Naive thymus-derived CD4-positive, alpha-beta T cell (primary cell): ENCODE data around the gene XIST. TPM values are rescaled to one million over a fixed set of nuclear protein-coding genes. Genes with fewer than 3 reads are reported as not detected.

ENCODE experiments used
- ATAC-seq: fragments of 150-1000 bp; cut with Tn5 transposase; 2 replicates; pipeline ENCODE4 v1.10.0; 2021; ENCODE audit warnings: mild to moderate bottlenecking, moderate library complexity
- CTCF ChIA-PET: fragments of 350-600 bp; sonication (Branson Sonifier 250); formaldehyde crosslinking; loops from one replicate; lab custom pipeline; 2021; ENCODE audit warnings: antibody characterized with exemption; lab: Charles Lee
- POLR2A ChIA-PET: fragments of 350-600 bp; sonication (Branson Sonifier 250); formaldehyde crosslinking; loops from one replicate; lab custom pipeline; 2021; ENCODE audit warnings: antibody characterized with exemption, inconsistent platforms; lab: Charles Lee
- DNase-seq, 9 donors: peaks; one replicate each; pipeline versions ENCODE4 v3.0.0 to v3.0.0-alpha.2; 2020 to 2022; ENCODE audit warnings: mixed read lengths in 1 of 9
- H3K27ac ChIP-seq: one replicate; pipeline ENCODE4 v1.7.0; 2013; ENCODE audit warnings: mild to moderate bottlenecking, low read depth, low read length, moderate library complexity
- H3K27me3 ChIP-seq, 2 donors: one replicate each; pipeline ENCODE4 v1.7.0; 2013; ENCODE audit warnings: low read length in 2 of 2, mild to moderate bottlenecking in 2 of 2, moderate library complexity in 2 of 2; ENCODE audit not compliant: control insufficient read depth in 2 of 2, insufficient read depth in 2 of 2
- H3K36me3 ChIP-seq, 3 experiments: 1 replicate in 2 of 3; 2 replicates in 1 of 3; pipeline ENCODE4 v1.7.0; 2013; ENCODE audit warnings: low read length in 3 of 3, mild to moderate bottlenecking in 3 of 3, moderate library complexity in 1 of 3; ENCODE audit not compliant: insufficient read depth in 3 of 3, control insufficient read depth in 2 of 3
- H3K4me1 ChIP-seq, 2 donors: one replicate each; pipeline ENCODE4 v1.7.0; 2013; ENCODE audit warnings: low read length in 2 of 2, mild to moderate bottlenecking in 2 of 2, moderate library complexity in 1 of 2; ENCODE audit not compliant: control insufficient read depth in 2 of 2, insufficient read depth in 2 of 2
- H3K4me3 ChIP-seq: 2 replicates; pipeline ENCODE4 v1.7.0; 2013; ENCODE audit warnings: mild to moderate bottlenecking, low read length
- H3K9me3 ChIP-seq, 3 experiments: 1 replicate in 2 of 3; 2 replicates in 1 of 3; pipeline ENCODE4 v1.7.0; 2013; ENCODE audit warnings: low read length in 3 of 3; ENCODE audit not compliant: control insufficient read depth in 2 of 3
- H3K27ac Mint-ChIP-seq, 9 donors: one replicate each; pipeline ENCODE4 v1.8.0; 2020 to 2022; ENCODE audit warnings: mixed read lengths in 9 of 9, mild to moderate bottlenecking in 8 of 9, moderate library complexity in 5 of 9, inconsistent platforms in 2 of 9
- H3K27me3 Mint-ChIP-seq, 5 donors: one replicate each; pipeline ENCODE4 v1.8.0; 2021 to 2022; ENCODE audit warnings: mixed read lengths in 5 of 5, mild to moderate bottlenecking in 1 of 5
- H3K36me3 Mint-ChIP-seq, 5 donors: one replicate each; pipeline ENCODE4 v1.8.0; 2020 to 2022; ENCODE audit warnings: mixed read lengths in 5 of 5, mild to moderate bottlenecking in 3 of 5, inconsistent platforms in 1 of 5
- H3K4me1 Mint-ChIP-seq, 7 donors: one replicate each; pipeline ENCODE4 v1.8.0; 2020 to 2022; ENCODE audit warnings: mixed read lengths in 7 of 7, mild to moderate bottlenecking in 3 of 7, inconsistent platforms in 1 of 7
- H3K4me3 Mint-ChIP-seq, 10 donors: one replicate each; pipeline ENCODE4 v1.8.0; 2020 to 2022; ENCODE audit warnings: mild to moderate bottlenecking in 10 of 10, mixed read lengths in 10 of 10, moderate library complexity in 6 of 10, inconsistent platforms in 2 of 10
- H3K9me3 Mint-ChIP-seq, 11 donors: one replicate each; pipeline ENCODE4 v1.8.0; 2020 to 2022; ENCODE audit warnings: mixed read lengths in 11 of 11, mild to moderate bottlenecking in 4 of 11, inconsistent platforms in 1 of 11, moderate library complexity in 1 of 11
- intact Hi-C, 2 donors: fragments of 100-400 bp; cut with micrococcal nuclease; formaldehyde crosslinking; loops; one replicate each; pipeline ENCODE4 v1.15.1; 2023
- polyA plus RNA-seq, 2 donors: library from polyadenylated mRNA; unstranded; fragments of 300-500 nt; fragmentation: Illumina TruSeq; gene quantifications; one replicate each; pipeline ENCODE4 v1.2.3, GENCODE V29; 2021
- total RNA-seq, 6 experiments: library from RNA in 5 of 6; stranded (reverse) in 5 of 6; gene quantifications; 1 replicate in 5 of 6; 2 replicates in 1 of 6; pipeline ENCODE4 v1.2.3 and lab custom pipeline; 2021 to 2026

The XIST gene
- total and polyA plus RNA-seq, 7 experiments from 2014 or later, result 0.03 to 12.3 (median 9.0) TPM; not detected in 4

DNA sequence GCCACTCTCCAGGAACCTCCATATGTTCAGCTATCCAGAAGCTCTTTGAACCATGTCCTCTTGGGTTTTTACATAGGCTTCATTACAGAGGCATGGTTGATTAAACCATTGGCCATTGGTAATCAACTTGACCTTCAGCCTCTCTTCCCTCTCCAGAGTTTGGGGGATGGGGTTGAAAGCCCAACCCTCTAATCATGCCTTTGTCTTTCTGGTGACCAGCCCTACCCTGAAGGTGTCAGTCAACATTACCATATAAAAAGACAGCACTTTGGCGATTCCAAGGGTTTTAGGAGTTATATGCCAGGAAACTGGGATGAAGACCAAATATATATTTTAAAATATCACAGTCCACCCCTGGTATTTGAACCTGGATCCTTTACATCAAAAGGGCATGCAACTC lies 67.0 kb downstream of the XIST start:
- no peak for ATAC-seq
- H3K36me3 ChIP-seq, result no peaks in the 10 kb centered on the region
- peaks cover 0 to 12% (median 6%) of the 10 kb centered on the region in 11 donors for H3K9me3 Mint-ChIP-seq
- peaks cover 0 to 4% (median 0%) of the 10 kb centered on the region in 5 donors for H3K27me3 Mint-ChIP-seq
- no peak overlapping the region for H3K4me3 Mint-ChIP-seq
- intact Hi-C loops, result no loop called here
- H3K4me1 ChIP-seq, result no peaks in the 10 kb centered on the region
- no peak overlapping the region for H3K27ac ChIP-seq
- no peak for DNase-seq
- H3K36me3 Mint-ChIP-seq, result peaks cover 0 to 4% (median 0%) of the 10 kb centered on the region in 5 donors
- no peaks in the 10 kb centered on the region for H3K27me3 ChIP-seq
- H3K27ac Mint-ChIP-seq, result no peak overlapping the region
- H3K4me1 Mint-ChIP-seq, result no peaks in the 10 kb centered on the region
- ChIA-PET POLR2A (no interaction called here), CTCF (no interaction called here)
- H3K9me3 ChIP-seq, result no peaks in the 10 kb centered on the region
- H3K4me3 ChIP-seq, result no peak overlapping the region
